Left kidney (tissue), 1 donor: ENCODE measurements around the gene CCRL2. TPM values are rescaled to one million over a fixed set of nuclear protein-coding genes. Genes with fewer than 3 reads are reported as not detected.

Experiments
- polyA plus RNA-seq: library from polyadenylated mRNA; unstranded; fragments of 120-200 nt; gene quantifications from one replicate; pipeline ENCODE4 v1.2.1, GENCODE V29; 2013; ENCODE audit not compliant: insufficient read length

CCRL2 gene
- polyA plus RNA-seq, 1 donor = 1.2 TPM

Other genes with a start within 250 kb of the CCRL2 start
- gene CCR1, start 198.9 kb upstream of the CCRL2 start, polyA plus RNA-seq = 2.0 TPM
- gene CCR3, start 164.8 kb upstream of the CCRL2 start, polyA plus RNA-seq = not detected
- 1.1 TPM for gene CCR2, start 53.1 kb upstream of the CCRL2 start, polyA plus RNA-seq
- gene CCR5, start 36.3 kb upstream of the CCRL2 start, polyA plus RNA-seq = 0.33 TPM
- gene LTF, start 57.6 kb downstream of the CCRL2 start, polyA plus RNA-seq = 1.7 TPM
- gene RTP3, start 90.7 kb downstream of the CCRL2 start, polyA plus RNA-seq = not detected
- gene LRRC2, start 159.0 kb downstream of the CCRL2 start, polyA plus RNA-seq = 1.8 TPM
- gene FAM240A, start 205.3 kb downstream of the CCRL2 start, polyA plus RNA-seq = not detected